ENCODE measurements around the gene MYO1F.

DNA sequence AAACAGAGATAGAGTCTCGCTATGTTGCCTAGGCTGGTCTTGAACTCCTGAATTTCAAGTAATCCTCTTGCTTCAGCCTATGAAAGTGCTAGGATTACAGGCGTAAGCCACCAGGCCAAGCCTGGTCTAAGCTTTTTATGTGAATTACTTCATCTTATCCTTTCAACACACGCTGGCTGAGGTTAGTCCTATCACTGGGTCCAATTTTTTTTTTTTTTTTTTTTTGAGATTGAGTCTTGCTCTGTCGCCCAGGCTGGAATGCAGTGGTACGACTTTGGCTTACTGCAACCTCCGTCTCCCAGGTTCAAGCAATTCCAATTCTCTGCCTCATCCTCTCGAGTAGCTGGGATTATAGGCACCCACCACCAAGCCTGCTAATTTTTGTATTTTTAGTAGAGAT is 10.4 kb downstream of the MYO1F start:
- TF ChIP-seq EHMT2 (IDR thresholded peaks at IDR 0.05; ENCODE audit: low read depth) (no peak), CHD4 (IDR thresholded peaks at IDR 0.05; ENCODE audit: borderline replicate concordance) (no peak), CTCF (IDR thresholded peaks at IDR 0.05) (no peak), HEYL (CRISPR knock-in tag; IDR thresholded peaks at IDR 0.05) (no peak), RFX5 (IDR thresholded peaks at IDR 0.05) (no peak), SREBF2 (IDR thresholded peaks at IDR 0.05) (no peak), RAD21 (conservative IDR thresholded peaks at IDR 0.05 in 1 of 2, IDR thresholded peaks at IDR 0.05 in 1 of 2) (no peak), POLR2A (IDR thresholded peaks at IDR 0.05; ENCODE audit: low read length) (no peak), RARB (CRISPR knock-in tag; IDR thresholded peaks at IDR 0.05) (no peak), NR3C1 (IDR thresholded peaks at IDR 0.05) (no peak), JUN (IDR thresholded peaks at IDR 0.05) (no peak), GATA3 (IDR thresholded peaks at IDR 0.05; ENCODE audit: borderline replicate concordance) (no peak)

Data from A549 (cell line).